Activated B cell treated with CpG ODN at 0.5 μM for 24 hours (primary cell): Measurements from ENCODE around the gene CHST5. TPM values are rescaled to one million over a fixed set of nuclear protein-coding genes. Genes with fewer than 3 reads are reported as not detected.

Source experiments
- ATAC-seq: fragments of 200-7000 bp; cut with Tn5 transposase; one replicate; pipeline ENCODE4 v1.10.0; 2021; ENCODE audit warnings: low read depth, mild to moderate bottlenecking, moderate library complexity
- CTCF ChIA-PET: fragments of 350-600 bp; sonication (Branson Sonifier 250); formaldehyde crosslinking; loops from one replicate; lab custom pipeline; 2021; ENCODE audit warnings: antibody characterized with exemption; lab: Charles Lee
- POLR2A ChIA-PET: fragments of 350-600 bp; sonication (Branson Sonifier 250); formaldehyde crosslinking; loops from one replicate; lab custom pipeline; 2021; ENCODE audit warnings: antibody characterized with exemption; lab: Charles Lee
- DNase-seq: peaks from one replicate; pipeline ENCODE4 v3.0.0; 2022
- H3K27ac Mint-ChIP-seq: one replicate; pipeline ENCODE4 v1.8.0; 2020; ENCODE audit warnings: mixed read lengths
- H3K27me3 Mint-ChIP-seq: one replicate; pipeline ENCODE4 v1.8.0; 2021; ENCODE audit warnings: mixed read lengths
- H3K36me3 Mint-ChIP-seq: one replicate; pipeline ENCODE4 v1.8.0; 2021; ENCODE audit warnings: low read depth, mixed read lengths
- H3K4me1 Mint-ChIP-seq: one replicate; pipeline ENCODE4 v1.8.0; 2021; ENCODE audit warnings: mixed read lengths
- H3K4me3 Mint-ChIP-seq: one replicate; pipeline ENCODE4 v1.8.0; 2020; ENCODE audit warnings: mild to moderate bottlenecking, mixed read lengths
- H3K9me3 Mint-ChIP-seq: one replicate; pipeline ENCODE4 v1.8.0; 2020; ENCODE audit warnings: mixed read lengths
- CTCF ChIP-seq: fragments of 200-600 bp; IDR thresholded peaks from one replicate; pipeline ENCODE4 v1.8.0; 2022; ENCODE audit warnings: antibody characterized with exemption, mild to moderate bottlenecking
- intact Hi-C: fragments of 100-400 bp; cut with micrococcal nuclease; formaldehyde crosslinking; loops from one replicate; pipeline ENCODE4 v1.15.1; 2024
- total RNA-seq: library from RNA; stranded (reverse); gene quantifications from 2 replicates; pipeline ENCODE4 v1.2.3, GENCODE V29; 2022

CHST5 gene
- total RNA-seq, 1 donor from 2014 or later = 0.11 TPM

- Mint-ChIP-seq H3K27ac (no peak overlapping the region), H3K27me3 (no peaks in the 10 kb centered on the region), H3K9me3 (no peaks in the 10 kb centered on the region), H3K4me1 (peaks cover 28% of the 10 kb centered on the region), H3K4me3 (no peak overlapping the region), H3K36me3 (no peaks in the 10 kb centered on the region)
- ChIA-PET POLR2A (no interaction called here), CTCF (no interaction called here)
- no peak for TF ChIP-seq CTCF
- ATAC-seq = no peak
- intact Hi-C loops = no loop called here
- no peak for DNase-seq
These were observed 53.3 kb downstream of the CHST5 start for GRCh38 chr16:75482434-75483205.

GRCh38 chr16:75481475-75481874 lies 54.4 kb downstream of the CHST5 start:
- no peak for DNase-seq
- Mint-ChIP-seq H3K27ac (no peak overlapping the region), H3K9me3 (no peaks in the 10 kb centered on the region), H3K4me3 (no peak overlapping the region), H3K4me1 (peaks cover 21% of the 10 kb centered on the region), H3K27me3 (no peaks in the 10 kb centered on the region), H3K36me3 (no peaks in the 10 kb centered on the region)
- POLR2A ChIA-PET = interaction anchor here (0.6 kb wide), 1 partner anchor 12 kb away, joined by 8 read pairs; no protein-coding TSS in a partner anchor
- CTCF ChIA-PET = no interaction called here
- no peak for ATAC-seq
- no peak for TF ChIP-seq CTCF
- intact Hi-C loops = no loop called here

- Mint-ChIP-seq H3K4me3 (no peak overlapping the region), H3K27me3 (no peaks in the 10 kb centered on the region), H3K27ac (no peak overlapping the region), H3K36me3 (no peaks in the 10 kb centered on the region), H3K4me1 (peaks cover 2% of the 10 kb centered on the region), H3K9me3 (no peaks in the 10 kb centered on the region)
- ATAC-seq = no peak
- no peak for DNase-seq
- POLR2A ChIA-PET = no interaction called here
- CTCF ChIA-PET = no interaction called here
- TF ChIP-seq CTCF = no peak
- intact Hi-C loops = no loop called here
These were observed 56.4 kb downstream of the CHST5 start for GRCh38 chr16:75479421-75479990.

Other genes starting within 250 kb of the CHST5 start
- gene CFDP1, start 102.6 kb downstream of the CHST5 start, total RNA-seq = 27.7 and 32.0 TPM in 2 replicates
- gene TMEM170A, start 71.4 kb downstream of the CHST5 start, total RNA-seq = 25.3 and 28.3 TPM in 2 replicates
- gene CHST6, start 40.7 kb downstream of the CHST5 start, total RNA-seq = 0.02 and 0.05 TPM in 2 replicates
- gene TMEM231, start 20.1 kb upstream of the CHST5 start, total RNA-seq = 4.0 and 4.1 TPM in 2 replicates
- 62.9 and 69.4 TPM in 2 replicates for gene GABARAPL2, start 30.3 kb upstream of the CHST5 start, total RNA-seq
- gene ADAT1, start 87.2 kb upstream of the CHST5 start, total RNA-seq = 52.7 and 57.2 TPM in 2 replicates
- gene KARS1, start 111.6 kb upstream of the CHST5 start, total RNA-seq = 166 and 182 TPM in 2 replicates
- gene TERF2IP, start 111.7 kb upstream of the CHST5 start, total RNA-seq = 52.6 and 52.7 TPM in 2 replicates
- not detected in 2 replicates for gene CPHXL2, start 140.9 kb upstream of the CHST5 start, total RNA-seq
- not detected in 2 replicates for gene DUXB, start 165.4 kb upstream of the CHST5 start, total RNA-seq
- gene CPHXL, start 190.4 kb upstream of the CHST5 start, total RNA-seq = not detected in 2 replicates